HG03558 (cell line): ENCODE results near the gene TBC1D3G.
"Not testable (repeated sequence)": the region's sequence is repeated elsewhere in the genome, so short reads cannot be mapped to it uniquely, and the experiment has no call there.

Experiments
- ATAC-seq: cut with Tn5 transposase; IDR thresholded peaks from one replicate; pipeline ENCODE4 v1.9.1; 2021; ENCODE audit warnings: moderate number of reproducible peaks; ENCODE audit not compliant: unreplicated experiment; ENCODE audit errors: extremely low read depth

Gene TBC1D3G

DNA sequence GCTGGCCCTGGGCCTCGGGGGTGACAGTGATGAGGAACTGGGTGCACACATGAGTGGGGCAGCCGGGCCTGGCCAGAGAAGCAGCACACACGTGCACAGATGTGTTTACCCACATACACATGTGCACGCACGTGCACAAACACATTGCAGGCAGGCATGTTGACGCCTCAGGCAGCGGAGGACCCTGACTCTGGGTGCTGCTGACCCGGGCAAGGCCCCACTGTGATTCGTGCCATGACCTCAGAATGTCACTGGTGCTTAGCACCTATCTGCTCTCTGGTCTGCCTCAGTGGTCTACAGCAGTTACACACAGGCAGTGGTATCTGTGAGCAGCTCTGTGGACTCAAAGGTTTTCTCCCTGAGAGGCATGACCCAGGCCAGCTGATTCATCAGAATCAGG lies at the start of gene TBC1D3G:
Gene TBC1D3G, plus strand, starts transcription at position 301 of the 400 bp plus-strand sequence. CDS start 1,528 bp downstream, outside the sequence.
- not testable (repeated sequence) for ATAC-seq

- not testable (repeated sequence) for ATAC-seq
Observed at GRCh38 chr17:36283256-36283655, 40.4 kb upstream of the TBC1D3G start.

DNA sequence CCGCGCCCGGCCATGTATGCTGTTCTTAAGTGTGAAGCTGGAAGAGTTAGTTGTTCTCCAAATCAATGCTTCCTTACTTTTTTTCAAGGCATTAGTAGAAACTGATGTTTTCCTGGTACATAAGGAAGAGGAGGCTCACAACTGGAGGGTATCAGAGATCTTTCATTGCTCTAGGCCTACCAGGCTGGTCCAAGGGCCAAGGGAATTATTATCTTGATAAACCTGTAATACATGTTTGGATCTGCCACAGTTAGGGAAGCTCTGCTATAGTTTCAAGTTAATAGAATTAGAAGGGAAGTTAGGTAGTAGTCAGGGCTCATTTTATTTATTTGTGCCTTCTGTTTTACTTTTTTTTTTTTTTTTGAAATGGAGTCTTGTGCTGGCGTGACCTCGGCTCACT lies 39.5 kb upstream of the TBC1D3G start:
- ATAC-seq: not testable (repeated sequence)

GRCh38 chr17:36289965-36290612 lies 33.6 kb upstream of the TBC1D3G start:
- not testable (repeated sequence) for ATAC-seq

- ATAC-seq: not testable (repeated sequence)
Observed at GRCh38 chr17:36295161-36295560, 28.5 kb upstream of the TBC1D3G start.

GRCh38 chr17:36315736-36316135 lies 7.9 kb upstream of the TBC1D3G start:
- ATAC-seq: not testable (repeated sequence)

DNA sequence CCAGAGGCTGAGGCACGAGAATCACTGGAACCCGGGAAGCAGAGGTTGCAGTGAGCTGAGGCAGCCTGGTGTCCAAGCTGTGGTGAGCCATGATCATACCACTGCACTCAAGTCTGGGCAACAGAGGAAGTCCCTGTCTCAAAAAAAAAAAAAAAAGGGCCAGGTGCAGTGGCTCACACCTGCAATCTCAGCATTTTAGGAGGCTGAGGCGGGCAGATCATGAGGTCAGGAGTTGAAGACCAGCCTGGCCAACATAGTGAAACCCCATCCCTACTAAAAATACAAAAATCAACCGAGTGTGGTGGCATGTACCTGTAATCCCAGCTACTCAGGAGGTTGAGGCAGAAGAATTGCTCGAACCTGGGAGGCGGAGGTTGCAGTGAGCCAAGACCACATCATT lies 38.8 kb downstream of the TBC1D3G start:
- ATAC-seq: not testable (repeated sequence)

DNA sequence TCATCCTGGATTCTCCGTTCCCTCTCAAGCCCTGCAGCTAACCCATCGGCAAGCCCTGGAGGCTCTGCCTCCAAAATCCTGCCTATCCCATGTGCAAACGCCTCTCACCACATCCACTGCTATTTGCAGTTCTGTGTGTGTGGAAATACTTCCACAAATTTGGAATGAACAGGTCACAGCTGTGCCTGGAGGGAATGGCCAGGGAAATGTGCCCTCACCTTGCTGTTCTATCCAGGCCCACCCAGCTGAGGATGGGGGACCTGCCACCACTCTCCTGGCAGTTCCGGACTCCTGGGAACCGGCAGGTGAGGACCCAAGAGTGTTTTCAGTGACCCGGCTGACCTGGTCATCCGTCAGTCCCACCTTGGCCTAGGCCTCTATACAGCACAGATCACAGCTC lies 52.3 kb downstream of the TBC1D3G start:
- not testable (repeated sequence) for ATAC-seq
